GM12891 (cell line): Measurements from ENCODE around the gene TMEM205.

ENCODE experiments used
- POLR2A ChIP-seq: IDR thresholded peaks from 2 replicates; pipeline ENCODE4 v1.6.1; 2011; ENCODE audit warnings: low read depth, low read length, control low read depth
- POLR2AphosphoS5 ChIP-seq: IDR thresholded peaks from 2 replicates; pipeline ENCODE4 v1.6.1; 2011; ENCODE audit warnings: low read depth, low read length, control low read depth
- POU2F2 ChIP-seq: IDR thresholded peaks from 2 replicates; pipeline ENCODE4 v1.6.1; 2011; ENCODE audit warnings: low read depth, mild to moderate bottlenecking, control low read depth, low read length, moderate library complexity
- TAF1 ChIP-seq: IDR thresholded peaks from 2 replicates; pipeline ENCODE4 v1.6.1; 2011; ENCODE audit warnings: low read depth, low read length, control low read depth

GRCh38 chr19:11321191-11322126, 24.6 kb downstream of the TMEM205 start:
- TF ChIP-seq POLR2A (no peak), TAF1 (no peak), POLR2AphosphoS5 (no peak), POU2F2 (no peak)
